K562 (cell line): Measurements from ENCODE around the gene TAF8. TPM values are rescaled to one million over a fixed set of nuclear protein-coding genes. Genes with fewer than 3 reads are reported as not detected.

ENCODE experiments used
- CBX3 ChIP-seq, 2 experiments: IDR thresholded peaks; 1 replicate in 1 of 2; 2 replicates in 1 of 2; pipeline ENCODE4 v1.6.1; 2012; ENCODE audit warnings: inconsistent platforms in 2 of 2, low read length in 2 of 2, borderline replicate concordance in 1 of 2, control low read depth in 1 of 2
- EGR1 ChIP-seq: fragments of 450-650 bp; conservative IDR thresholded peaks from 2 replicates; pipeline ENCODE4 v1.6.1; 2017; ENCODE audit warnings: mild to moderate bottlenecking
- ESRRA ChIP-seq: fragments of 450-650 bp; IDR thresholded peaks from 2 replicates; pipeline ENCODE4 v1.6.1; 2014; ENCODE audit warnings: low read depth, mild to moderate bottlenecking, moderate library complexity, borderline replicate concordance
- GABPA ChIP-seq: fragments of 200-800 bp; sonication (Bioruptor generic); conservative IDR thresholded peaks from 2 replicates; pipeline ENCODE4 v1.6.1; 2016; ENCODE audit warnings: low read depth, missing genetic modification characterization, missing compliant biosample characterization
- HDAC2 ChIP-seq: fragments of 450-650 bp; IDR thresholded peaks from 2 replicates; pipeline ENCODE4 v1.6.1; 2016; ENCODE audit warnings: mild to moderate bottlenecking
- KDM4B ChIP-seq, 2 experiments: fragments of 450-650 bp in 1 of 2; sonication (generic) in 1 of 2; IDR thresholded peaks; 2 replicates each; pipeline ENCODE4 v1.6.1; 2016 to 2017; ENCODE audit warnings: borderline replicate concordance in 2 of 2, antibody characterized with exemption in 1 of 2, low read depth in 1 of 2, mild to moderate bottlenecking in 1 of 2
- NCOA4 ChIP-seq: fragments of 450-650 bp; IDR thresholded peaks from 2 replicates; pipeline ENCODE4 v1.6.1; 2018; ENCODE audit warnings: mild to moderate bottlenecking; ENCODE audit not compliant: partially characterized antibody
- NFIC ChIP-seq: fragments of 450-650 bp; IDR thresholded peaks from 2 replicates; pipeline ENCODE4 v1.6.1; 2017; ENCODE audit warnings: mild to moderate bottlenecking, inconsistent platforms
- PTTG1 ChIP-seq: fragments of 450-650 bp; IDR thresholded peaks from 2 replicates; pipeline ENCODE4 v1.6.1; 2016; ENCODE audit warnings: low read depth, mild to moderate bottlenecking, missing genetic modification characterization, missing compliant biosample characterization
- RBM17 ChIP-seq: fragments of 200-400 bp; formaldehyde crosslinking; IDR thresholded peaks from 2 replicates; pipeline ENCODE4 v1.6.1; 2017; ENCODE audit warnings: low read depth, mild to moderate bottlenecking, low read length, borderline replicate concordance
- RUNX1 ChIP-seq: sonication (generic); IDR thresholded peaks from 2 replicates; pipeline ENCODE4 v1.6.1; 2016; ENCODE audit warnings: antibody characterized with exemption, low read depth
- SIRT6 ChIP-seq: IDR thresholded peaks from one replicate; pipeline ENCODE4 v1.6.1; 2012; ENCODE audit warnings: low read depth, mild to moderate bottlenecking, control low read depth, inconsistent platforms, low read length, moderate library complexity
- SP1 ChIP-seq: sonication (generic); formaldehyde crosslinking; IDR thresholded peaks from 2 replicates; pipeline ENCODE4 v1.8.1; 2022; ENCODE audit warnings: mild to moderate bottlenecking, missing genetic modification reagents
- SRSF9 ChIP-seq: fragments of 200-400 bp; formaldehyde crosslinking; IDR thresholded peaks from 2 replicates; pipeline ENCODE4 v1.6.1; 2017; ENCODE audit warnings: low read depth, low read length, borderline replicate concordance
- TAL1 ChIP-seq: fragments of 450-650 bp; IDR thresholded peaks from 2 replicates; pipeline ENCODE4 v1.6.1; 2016; ENCODE audit warnings: mild to moderate bottlenecking
- TBL1XR1 ChIP-seq, 2 experiments: IDR thresholded peaks; 2 replicates each; pipeline ENCODE4 v1.6.1; 2012; ENCODE audit warnings: improper control_type of control experiment in 2 of 2, low read length in 2 of 2, mild to moderate bottlenecking in 1 of 2
- ZNF3 ChIP-seq: fragments of 250-450 bp; sonication (Bioruptor Pico); IDR thresholded peaks from 2 replicates; pipeline ENCODE4 v1.5.0; 2021; ENCODE audit warnings: mild to moderate bottlenecking, moderate library complexity
- polyA plus RNA-seq, 8 experiments: library from polyadenylated mRNA; depleted of rRNA in 4 of 8; stranded (reverse) in 5 of 8; unstranded in 3 of 8; fragments of >200 nt; fragmentation: Nextera tagmentation in 2 of 8; fragmentation: Illumina TruSeq in 1 of 8; extraction: Ambion mirVana in 2 of 8; extraction: Trizol in 1 of 8; gene quantifications; 2 replicates each; pipeline versions ENCODE4 v1.2.1 to v1.2.3, GENCODE V29; 2011 to 2014; ENCODE audit warnings: inconsistent platforms in 1 of 8, missing spikeins in 1 of 8
- total RNA-seq, 7 experiments: library from RNA; depleted of rRNA in 6 of 7; stranded (reverse); fragments of >200 nt in 6 of 7; fragmentation: Illumina TruSeq in 2 of 7; extraction: Trizol in 2 of 7; gene quantifications; 2 replicates each; pipeline versions ENCODE4 v1.2.1 to v1.2.3, GENCODE V29; 2011 to 2021; ENCODE audit warnings: low replicate concordance in 1 of 7
- TF ChIP-seq, protein P1 (sequence below): sonication (generic); formaldehyde crosslinking; IDR thresholded peaks from 2 replicates; pipeline ENCODE4 v1.8.1; 2023; ENCODE audit warnings: missing genetic modification reagents, mild to moderate bottlenecking, borderline replicate concordance
- TF ChIP-seq, protein P2 (sequence below): conservative IDR thresholded peaks from 2 replicates; pipeline ENCODE4 v1.6.1; 2011; ENCODE audit warnings: low read depth, mild to moderate bottlenecking, low read length; ENCODE audit not compliant: control insufficient read depth
- TF ChIP-seq, protein P3 (sequence below): sonication (generic); formaldehyde crosslinking; IDR thresholded peaks from 2 replicates; pipeline ENCODE4 v1.9.0; 2022; ENCODE audit warnings: mild to moderate bottlenecking, missing genetic modification reagents
- TF ChIP-seq, protein P4 (sequence below): fragments of 450-650 bp; IDR thresholded peaks from 2 replicates; pipeline ENCODE4 v1.6.1; 2014; ENCODE audit warnings: low read depth, mild to moderate bottlenecking, moderate library complexity, borderline replicate concordance

The TAF8 gene
- total and polyA plus RNA-seq, 9 of the 15 experiments (the other 6 are each of a cell fraction or from before 2014, with no cell fraction given): 29.4 to 84.0 (median 52.6) TPM

DNA sequence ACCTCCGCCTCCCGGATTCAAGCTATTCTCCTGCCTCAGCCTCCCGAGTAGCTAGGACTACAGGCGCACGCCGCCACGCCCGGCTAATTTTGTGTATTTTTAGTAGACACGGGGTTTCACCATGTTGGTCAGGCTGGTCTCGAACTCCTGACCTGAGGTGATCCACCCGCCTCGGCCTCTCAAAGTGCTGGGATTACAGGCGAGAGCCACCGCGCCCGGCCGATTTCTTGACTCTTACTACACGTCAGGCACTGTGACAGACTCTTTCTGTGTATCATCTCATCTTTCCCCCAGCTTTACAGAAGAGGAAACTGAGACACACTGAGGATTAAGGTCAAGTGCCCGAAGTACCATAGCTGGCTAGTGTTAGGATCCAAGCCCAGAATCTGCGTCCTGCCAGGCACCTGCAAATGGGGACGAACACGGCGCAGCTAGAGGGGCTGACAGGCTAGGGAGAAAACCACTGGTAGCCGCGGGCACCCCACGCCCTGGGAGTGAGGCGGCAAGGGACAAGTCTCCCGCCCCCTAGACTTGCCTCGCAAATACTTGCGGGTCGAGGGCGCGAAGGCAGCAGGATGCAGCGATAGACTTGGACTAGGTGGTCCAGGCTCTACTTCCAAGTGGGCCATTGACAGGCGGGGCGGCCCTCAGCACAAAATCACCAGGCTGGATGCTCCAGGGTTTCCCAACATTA is 1.1 kb upstream of the TAF8 start (continued):
- TF ChIP-seq GABPA (tag): no peak
- no peak for TF ChIP-seq TBL1XR1 (IDR thresholded peaks at IDR 0.05; ENCODE audit: low read length in 2 of 2)
- TF ChIP-seq, protein P1, sequence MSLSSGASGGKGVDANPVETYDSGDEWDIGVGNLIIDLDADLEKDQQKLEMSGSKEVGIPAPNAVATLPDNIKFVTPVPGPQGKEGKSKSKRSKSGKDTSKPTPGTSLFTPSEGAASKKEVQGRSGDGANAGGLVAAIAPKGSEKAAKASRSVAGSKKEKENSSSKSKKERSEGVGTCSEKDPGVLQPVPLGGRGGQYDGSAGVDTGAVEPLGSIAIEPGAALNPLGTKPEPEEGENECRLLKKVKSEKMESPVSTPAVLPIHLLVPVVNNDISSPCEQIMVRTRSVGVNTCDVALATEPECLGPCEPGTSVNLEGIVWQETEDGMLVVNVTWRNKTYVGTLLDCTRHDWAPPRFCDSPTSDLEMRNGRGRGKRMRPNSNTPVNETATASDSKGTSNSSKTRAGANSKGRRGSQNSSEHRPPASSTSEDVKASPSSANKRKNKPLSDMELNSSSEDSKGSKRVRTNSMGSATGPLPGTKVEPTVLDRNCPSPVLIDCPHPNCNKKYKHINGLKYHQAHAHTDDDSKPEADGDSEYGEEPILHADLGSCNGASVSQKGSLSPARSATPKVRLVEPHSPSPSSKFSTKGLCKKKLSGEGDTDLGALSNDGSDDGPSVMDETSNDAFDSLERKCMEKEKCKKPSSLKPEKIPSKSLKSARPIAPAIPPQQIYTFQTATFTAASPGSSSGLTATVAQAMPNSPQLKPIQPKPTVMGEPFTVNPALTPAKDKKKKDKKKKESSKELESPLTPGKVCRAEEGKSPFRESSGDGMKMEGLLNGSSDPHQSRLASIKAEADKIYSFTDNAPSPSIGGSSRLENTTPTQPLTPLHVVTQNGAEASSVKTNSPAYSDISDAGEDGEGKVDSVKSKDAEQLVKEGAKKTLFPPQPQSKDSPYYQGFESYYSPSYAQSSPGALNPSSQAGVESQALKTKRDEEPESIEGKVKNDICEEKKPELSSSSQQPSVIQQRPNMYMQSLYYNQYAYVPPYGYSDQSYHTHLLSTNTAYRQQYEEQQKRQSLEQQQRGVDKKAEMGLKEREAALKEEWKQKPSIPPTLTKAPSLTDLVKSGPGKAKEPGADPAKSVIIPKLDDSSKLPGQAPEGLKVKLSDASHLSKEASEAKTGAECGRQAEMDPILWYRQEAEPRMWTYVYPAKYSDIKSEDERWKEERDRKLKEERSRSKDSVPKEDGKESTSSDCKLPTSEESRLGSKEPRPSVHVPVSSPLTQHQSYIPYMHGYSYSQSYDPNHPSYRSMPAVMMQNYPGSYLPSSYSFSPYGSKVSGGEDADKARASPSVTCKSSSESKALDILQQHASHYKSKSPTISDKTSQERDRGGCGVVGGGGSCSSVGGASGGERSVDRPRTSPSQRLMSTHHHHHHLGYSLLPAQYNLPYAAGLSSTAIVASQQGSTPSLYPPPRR: no peak
- no peak for TF ChIP-seq SP1 (CRISPR knock-in tag)
- TF ChIP-seq, protein P2, sequence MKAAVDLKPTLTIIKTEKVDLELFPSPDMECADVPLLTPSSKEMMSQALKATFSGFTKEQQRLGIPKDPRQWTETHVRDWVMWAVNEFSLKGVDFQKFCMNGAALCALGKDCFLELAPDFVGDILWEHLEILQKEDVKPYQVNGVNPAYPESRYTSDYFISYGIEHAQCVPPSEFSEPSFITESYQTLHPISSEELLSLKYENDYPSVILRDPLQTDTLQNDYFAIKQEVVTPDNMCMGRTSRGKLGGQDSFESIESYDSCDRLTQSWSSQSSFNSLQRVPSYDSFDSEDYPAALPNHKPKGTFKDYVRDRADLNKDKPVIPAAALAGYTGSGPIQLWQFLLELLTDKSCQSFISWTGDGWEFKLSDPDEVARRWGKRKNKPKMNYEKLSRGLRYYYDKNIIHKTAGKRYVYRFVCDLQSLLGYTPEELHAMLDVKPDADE: no peak
- TF ChIP-seq NFIC: no peak
- no peak for TF ChIP-seq PTTG1 (tag)
- 0 out of 3 replicates have a peak, but pooled peaks of 1 of the 2 experiments have one; percentile 34 for TF ChIP-seq CBX3 (IDR thresholded peaks at IDR 0.05; ENCODE audit: borderline replicate concordance in 1 of 2, low read length in 2 of 2)
- TF ChIP-seq ESRRA: no peak
- no peak for TF ChIP-seq RUNX1
- no peak for TF ChIP-seq ZNF3 (CRISPR knock-in tag)
- TF ChIP-seq SIRT6: no peak
- TF ChIP-seq, protein P3, sequence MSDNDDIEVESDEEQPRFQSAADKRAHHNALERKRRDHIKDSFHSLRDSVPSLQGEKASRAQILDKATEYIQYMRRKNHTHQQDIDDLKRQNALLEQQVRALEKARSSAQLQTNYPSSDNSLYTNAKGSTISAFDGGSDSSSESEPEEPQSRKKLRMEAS (CRISPR knock-in tag): peak; percentile 8; the same call in 1 of the 2 replicates
- no peak for TF ChIP-seq KDM4B (IDR thresholded peaks at IDR 0.05; ENCODE audit: borderline replicate concordance in 2 of 2, low read depth in 1 of 2)
- no peak for TF ChIP-seq RBM17
- no peak for TF ChIP-seq NCOA4
- TF ChIP-seq, protein P4, sequence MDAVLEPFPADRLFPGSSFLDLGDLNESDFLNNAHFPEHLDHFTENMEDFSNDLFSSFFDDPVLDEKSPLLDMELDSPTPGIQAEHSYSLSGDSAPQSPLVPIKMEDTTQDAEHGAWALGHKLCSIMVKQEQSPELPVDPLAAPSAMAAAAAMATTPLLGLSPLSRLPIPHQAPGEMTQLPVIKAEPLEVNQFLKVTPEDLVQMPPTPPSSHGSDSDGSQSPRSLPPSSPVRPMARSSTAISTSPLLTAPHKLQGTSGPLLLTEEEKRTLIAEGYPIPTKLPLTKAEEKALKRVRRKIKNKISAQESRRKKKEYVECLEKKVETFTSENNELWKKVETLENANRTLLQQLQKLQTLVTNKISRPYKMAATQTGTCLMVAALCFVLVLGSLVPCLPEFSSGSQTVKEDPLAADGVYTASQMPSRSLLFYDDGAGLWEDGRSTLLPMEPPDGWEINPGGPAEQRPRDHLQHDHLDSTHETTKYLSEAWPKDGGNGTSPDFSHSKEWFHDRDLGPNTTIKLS: no peak
- TF ChIP-seq TAL1: no peak
- TF ChIP-seq HDAC2: 0 out of 2 replicates have a peak, but pooled peaks have one; percentile 21
- no peak for TF ChIP-seq SRSF9
- no peak for TF ChIP-seq EGR1
